ENCODE data around the gene MAMLD1. TPM values are rescaled to one million over a fixed set of nuclear protein-coding genes. Genes with fewer than 3 reads are reported as not detected.

MAMLD1 gene, protein sequence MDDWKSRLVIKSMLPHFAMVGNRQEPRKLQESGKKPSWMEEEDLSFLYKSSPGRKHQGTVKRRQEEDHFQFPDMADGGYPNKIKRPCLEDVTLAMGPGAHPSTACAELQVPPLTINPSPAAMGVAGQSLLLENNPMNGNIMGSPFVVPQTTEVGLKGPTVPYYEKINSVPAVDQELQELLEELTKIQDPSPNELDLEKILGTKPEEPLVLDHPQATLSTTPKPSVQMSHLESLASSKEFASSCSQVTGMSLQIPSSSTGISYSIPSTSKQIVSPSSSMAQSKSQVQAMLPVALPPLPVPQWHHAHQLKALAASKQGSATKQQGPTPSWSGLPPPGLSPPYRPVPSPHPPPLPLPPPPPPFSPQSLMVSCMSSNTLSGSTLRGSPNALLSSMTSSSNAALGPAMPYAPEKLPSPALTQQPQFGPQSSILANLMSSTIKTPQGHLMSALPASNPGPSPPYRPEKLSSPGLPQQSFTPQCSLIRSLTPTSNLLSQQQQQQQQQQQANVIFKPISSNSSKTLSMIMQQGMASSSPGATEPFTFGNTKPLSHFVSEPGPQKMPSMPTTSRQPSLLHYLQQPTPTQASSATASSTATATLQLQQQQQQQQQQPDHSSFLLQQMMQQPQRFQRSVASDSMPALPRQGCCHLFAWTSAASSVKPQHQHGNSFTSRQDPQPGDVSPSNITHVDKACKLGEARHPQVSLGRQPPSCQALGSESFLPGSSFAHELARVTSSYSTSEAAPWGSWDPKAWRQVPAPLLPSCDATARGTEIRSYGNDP
- 0.52 and 0.65 TPM in 2 replicates for total RNA-seq

DNA sequence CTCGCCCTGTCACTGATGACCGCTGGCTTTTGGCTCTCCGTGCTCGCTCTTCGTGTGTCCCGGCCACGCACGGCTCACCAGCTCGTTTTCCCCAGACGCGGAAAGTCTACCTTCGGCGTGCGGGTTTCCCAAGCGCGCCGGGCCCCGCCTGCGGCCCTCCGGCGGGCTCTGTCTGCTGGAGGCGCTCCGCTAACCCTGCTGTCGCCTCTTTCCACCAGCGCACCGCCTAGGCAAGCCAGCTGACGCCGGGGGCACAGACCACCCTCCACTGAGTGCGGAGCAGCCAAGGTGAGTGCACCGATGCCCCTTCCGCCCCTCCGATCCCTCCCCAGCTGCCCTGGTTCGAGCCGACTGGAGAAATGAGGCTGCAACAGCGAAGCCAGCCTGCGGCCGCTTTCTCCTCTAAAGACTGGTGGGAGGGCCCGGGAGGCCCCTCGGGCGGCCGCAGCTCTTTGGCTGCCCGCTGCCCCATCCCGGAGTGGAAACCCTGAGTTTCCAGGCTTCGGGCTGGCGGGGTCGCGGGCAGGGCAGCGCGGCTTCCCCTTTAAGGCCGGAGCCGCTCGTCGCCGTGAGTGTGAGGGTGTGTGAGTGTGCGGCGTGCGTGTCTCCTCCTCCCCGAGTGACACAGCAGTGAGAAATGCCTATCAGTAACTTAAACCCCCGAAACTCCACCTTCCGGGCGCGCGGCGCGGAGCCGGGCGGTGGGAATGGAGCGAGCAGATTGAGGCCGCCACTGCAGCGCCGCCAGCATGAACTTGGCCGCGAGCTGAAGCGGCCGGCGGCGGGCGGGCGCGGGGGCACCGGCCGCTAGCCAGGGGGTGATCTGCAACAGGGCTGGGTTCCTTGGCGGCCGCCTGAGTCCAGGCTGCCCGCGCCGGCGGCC lies at the start of gene MAMLD1:
Gene MAMLD1 (plus strand): TSS at position 719 of the 883 bp plus-strand sequence. CDS start 82,200 bp downstream, outside the sequence.

Other genes with a start within 250 kb of the MAMLD1 start
- gene MTM1, start 205.3 kb downstream of the MAMLD1 start, total RNA-seq, result 25.8 and 27.5 TPM in 2 replicates

All from dermis lymphatic vessel endothelial cell (primary cell).